Thoracic aorta (tissue), 2 donors: ENCODE data around the gene TMEM86B. TPM values are rescaled to one million over a fixed set of nuclear protein-coding genes. Genes with fewer than 3 reads are reported as not detected.

Experiments
- ATAC-seq: fragments of 150-250 bp; one replicate; pipeline ENCODE4 v1.8.0; 2017; ENCODE audit warnings: low read depth; ENCODE audit not compliant: insufficient number of reproducible peaks, low FRiP score
- DNase-seq: peaks from one replicate; pipeline ENCODE4 v3.0.0-alpha.2; 2020; ENCODE audit warnings: low spot score
- H3K27ac ChIP-seq, 2 donors: fragments of 200-600 bp; sonication (generic); 1 replicate in 1 of 2; 2 replicates in 1 of 2; pipeline ENCODE4 v1.5.1; 2016; ENCODE audit warnings: mild to moderate bottlenecking in 2 of 2, moderate library complexity in 2 of 2
- H3K27me3 ChIP-seq: fragments of 200-600 bp; sonication (generic); replicated peaks from 2 replicates; pipeline ENCODE4 v1.6.0; 2016; ENCODE audit warnings: mild to moderate bottlenecking; ENCODE audit not compliant: insufficient read depth
- H3K36me3 ChIP-seq: fragments of 200-600 bp; sonication (generic); one replicate; pipeline ENCODE4 v1.5.1; 2016
- H3K4me1 ChIP-seq, 2 donors: fragments of 200-600 bp; sonication (generic); 1 replicate in 1 of 2; 2 replicates in 1 of 2; pipeline versions ENCODE4 v1.5.1 to v1.6.0; 2016; ENCODE audit warnings: low read depth in 2 of 2, mild to moderate bottlenecking in 1 of 2; ENCODE audit not compliant: control insufficient read depth in 1 of 2
- H3K4me3 ChIP-seq: fragments of 200-600 bp; sonication (generic); 2 replicates; pipeline ENCODE4 v1.5.1; 2016; ENCODE audit warnings: mild to moderate bottlenecking
- H3K9me3 ChIP-seq: fragments of 200-600 bp; sonication (generic); 2 replicates; pipeline ENCODE4 v1.5.1; 2016
- total RNA-seq, 2 donors: library from RNA; depleted of rRNA; stranded (reverse); fragments of >200 nt; gene quantifications; one replicate each; pipeline versions ENCODE4 v1.1.0 to v1.2.3, GENCODE V29; 2016
- TF ChIP-seq, protein P1 (sequence below): fragments of 200-600 bp; sonication (generic); IDR thresholded peaks from one replicate; pipeline ENCODE4 v1.5.1; 2019; ENCODE audit warnings: antibody characterized with exemption

The TMEM86B gene
- total RNA-seq, 2 donors from 2014 or later: 2.4 to 4.8 TPM

GRCh38 chr19:55261671-55262126 lies 33.1 kb upstream of the TMEM86B start:
- Histone ChIP-seq H3K4me1 (peaks cover 14 to 21% of the 10 kb centered on the region in 2 donors), H3K9me3 (no peaks in the 10 kb centered on the region), H3K27ac (no peak overlapping the region), H3K27me3 (no peaks in the 10 kb centered on the region), H3K4me3 (no peak overlapping the region), H3K36me3 (peaks cover 6% of the 10 kb centered on the region)
- ATAC-seq: no peak
- TF ChIP-seq, protein P1, sequence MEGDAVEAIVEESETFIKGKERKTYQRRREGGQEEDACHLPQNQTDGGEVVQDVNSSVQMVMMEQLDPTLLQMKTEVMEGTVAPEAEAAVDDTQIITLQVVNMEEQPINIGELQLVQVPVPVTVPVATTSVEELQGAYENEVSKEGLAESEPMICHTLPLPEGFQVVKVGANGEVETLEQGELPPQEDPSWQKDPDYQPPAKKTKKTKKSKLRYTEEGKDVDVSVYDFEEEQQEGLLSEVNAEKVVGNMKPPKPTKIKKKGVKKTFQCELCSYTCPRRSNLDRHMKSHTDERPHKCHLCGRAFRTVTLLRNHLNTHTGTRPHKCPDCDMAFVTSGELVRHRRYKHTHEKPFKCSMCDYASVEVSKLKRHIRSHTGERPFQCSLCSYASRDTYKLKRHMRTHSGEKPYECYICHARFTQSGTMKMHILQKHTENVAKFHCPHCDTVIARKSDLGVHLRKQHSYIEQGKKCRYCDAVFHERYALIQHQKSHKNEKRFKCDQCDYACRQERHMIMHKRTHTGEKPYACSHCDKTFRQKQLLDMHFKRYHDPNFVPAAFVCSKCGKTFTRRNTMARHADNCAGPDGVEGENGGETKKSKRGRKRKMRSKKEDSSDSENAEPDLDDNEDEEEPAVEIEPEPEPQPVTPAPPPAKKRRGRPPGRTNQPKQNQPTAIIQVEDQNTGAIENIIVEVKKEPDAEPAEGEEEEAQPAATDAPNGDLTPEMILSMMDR: no peak
- DNase-seq: no peak

- TF ChIP-seq, protein P1: no peak
- Histone ChIP-seq H3K27ac (peak overlapping the region; percentile 88 to 93), H3K9me3 (no peaks in the 10 kb centered on the region), H3K4me3 (peak overlapping the region; percentile 94), H3K4me1 (peaks cover 33 to 41% of the 10 kb centered on the region in 2 donors), H3K27me3 (no peaks in the 10 kb centered on the region), H3K36me3 (no peaks in the 10 kb centered on the region)
- ATAC-seq (no peak), DNase-seq (no peak)
These were observed 31.1 kb upstream of the TMEM86B start for GRCh38 chr19:55259540-55260210.

- Histone ChIP-seq H3K27ac (peak within 1 kb of the TSS; percentile 88 to 93), H3K9me3 (no peaks in the 10 kb centered on the region), H3K4me3 (peak within 1 kb of the TSS; percentile 94), H3K36me3 (no peaks in the 10 kb centered on the region), H3K4me1 (peaks cover 36 to 47% of the 10 kb centered on the region in 2 donors), H3K27me3 (no peaks in the 10 kb centered on the region)
- DNase-seq (peak; percentile 82), ATAC-seq (peak; percentile 99)
- TF ChIP-seq, protein P1: no peak
These were observed 30.4 kb upstream of the TMEM86B start, which contains the start of gene PPP6R1 for GRCh38 chr19:55258828-55259539. Gene PPP6R1, minus strand, starts transcription at chr19:55259017. Its CDS starts 11,914 bp downstream, at chr19:55247103.

DNA sequence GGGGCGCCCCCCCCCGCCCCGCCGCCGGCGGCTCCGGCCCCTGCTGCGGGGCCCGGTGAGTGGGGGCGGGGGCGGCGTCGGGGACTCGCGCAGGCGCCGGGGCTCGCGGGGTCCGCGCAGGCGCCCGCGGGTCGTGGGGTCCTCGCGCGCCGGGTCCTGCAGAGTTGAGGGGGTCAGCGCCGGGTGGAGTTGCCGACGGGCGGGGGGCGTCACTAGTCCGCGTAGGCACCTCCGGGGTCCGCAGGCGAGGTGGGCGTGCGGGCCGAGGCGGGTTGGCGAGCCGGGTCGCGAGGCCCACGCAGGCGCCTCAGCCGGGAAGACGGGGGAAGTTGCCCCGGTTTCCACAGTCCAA lies 29.9 kb upstream of the TMEM86B start:
- peak overlapping the region; percentile 94 for H3K4me3 ChIP-seq
- no peaks in the 10 kb centered on the region for H3K9me3 ChIP-seq
- H3K4me1 ChIP-seq: peaks cover 38 to 51% of the 10 kb centered on the region in 2 donors
- peak overlapping the region; percentile 62 to 88 for H3K27ac ChIP-seq
- DNase-seq (no peak), ATAC-seq (no peak)
- peaks cover under 1% of the 10 kb centered on the region for H3K36me3 ChIP-seq
- TF ChIP-seq, protein P1: no peak
- H3K27me3 ChIP-seq: no peaks in the 10 kb centered on the region
